Measurements from ENCODE around the gene GJC2. TPM values are rescaled to one million over a fixed set of nuclear protein-coding genes. Genes with fewer than 3 reads are reported as not detected.
A peak's percentile ranks its signal among the peaks of the same experiment; 100 is the strongest.

The GJC2 gene
- total RNA-seq, 6 donors from 2014 or later = 1.4 to 8.7 (median 2.0) TPM

DNA sequence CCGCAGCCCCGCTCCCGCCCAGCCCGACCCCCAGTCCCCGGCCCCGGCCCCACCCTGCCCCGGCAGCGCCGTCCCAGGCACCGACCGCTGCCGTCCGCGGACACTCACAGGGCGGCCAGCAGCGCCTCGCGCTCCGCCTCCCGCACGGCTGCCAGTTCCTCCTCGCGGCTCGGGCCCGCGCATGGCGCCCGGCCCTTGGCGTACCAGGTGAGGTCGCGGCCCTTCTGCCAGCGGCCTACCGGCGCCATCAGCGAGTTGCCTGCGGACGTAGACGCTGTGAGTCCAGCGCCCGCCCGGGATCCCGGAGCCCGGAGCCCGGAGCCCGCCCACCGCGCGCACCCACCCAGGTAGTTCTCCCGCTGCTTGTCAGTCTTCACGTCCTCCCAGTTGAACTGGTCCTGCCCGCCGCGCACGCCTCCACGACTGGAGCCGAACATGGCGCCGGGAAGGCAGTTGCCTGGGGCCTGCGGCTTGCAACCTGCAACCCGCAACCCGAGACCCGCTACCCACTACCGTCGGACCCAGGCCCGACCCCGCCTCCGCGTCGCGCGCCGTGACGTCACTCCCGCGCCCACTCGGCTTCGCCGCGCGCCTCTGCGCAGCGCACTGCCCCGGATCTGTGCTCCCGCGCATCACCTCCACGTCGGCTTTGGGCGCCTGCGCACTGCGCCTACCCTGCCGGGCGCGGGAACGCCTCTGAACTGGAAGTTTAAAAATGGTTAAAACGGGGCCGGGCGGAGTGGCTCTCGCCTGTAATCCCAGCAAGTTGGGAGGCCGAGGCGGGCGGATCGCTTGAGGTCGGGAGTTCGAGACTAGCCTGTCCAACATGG lies 46.7 kb upstream of the GJC2 start, which contains the start of gene C1orf35:
C1orf35 (minus strand) TSS at position 535 of the 830 bp plus-strand sequence; CDS start at position 437, 98 bp downstream.
- no peaks in the 10 kb centered on the region for H3K27me3 ChIP-seq

DNA sequence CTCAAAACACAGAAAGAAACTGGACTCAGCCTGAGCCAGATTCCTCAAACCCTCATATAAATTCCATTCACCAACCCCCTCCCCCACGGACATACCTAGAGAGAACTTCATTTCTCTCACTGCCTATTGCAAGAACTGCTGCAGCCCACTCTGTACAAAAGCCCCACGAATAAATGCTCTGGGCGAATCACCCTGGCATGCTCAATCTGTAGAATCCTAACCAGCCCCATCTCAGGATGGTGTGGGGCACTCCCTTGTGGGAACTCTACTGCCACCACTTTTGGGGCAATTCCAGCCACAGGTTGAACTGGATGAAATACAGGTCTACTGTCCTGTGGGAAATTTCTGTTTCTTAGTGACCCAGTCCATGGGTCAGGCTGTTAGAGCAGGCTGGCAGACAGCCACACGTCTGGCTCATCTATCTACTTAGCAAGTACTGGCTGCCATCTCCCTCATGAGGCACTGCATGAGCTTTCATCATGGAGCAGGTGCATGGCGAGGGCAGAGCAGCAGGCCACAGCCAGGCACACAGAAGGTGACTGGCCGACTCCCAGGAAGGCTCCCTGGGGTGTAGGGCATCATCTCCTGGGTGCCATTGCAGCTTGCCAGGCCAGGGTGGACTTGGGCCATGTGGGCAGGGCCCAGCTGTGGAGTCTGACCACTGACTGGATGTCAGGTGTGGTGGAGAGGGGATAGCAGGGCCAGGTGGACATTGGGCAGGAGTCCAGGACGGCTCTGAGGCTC lies 45.0 kb upstream of the GJC2 start:
- H3K27me3 ChIP-seq = no peaks in the 10 kb centered on the region
- H3K36me3 ChIP-seq = peaks cover 3 to 39% (median 25%) of the 10 kb centered on the region in 4 donors
- H3K9me3 ChIP-seq = no peaks in the 10 kb centered on the region
- TF ChIP-seq POLR2A (IDR thresholded peaks at IDR 0.05) = no peak
- TF ChIP-seq POLR2AphosphoS5 (IDR thresholded peaks at IDR 0.05) = no peak
- TF ChIP-seq, protein P1, sequence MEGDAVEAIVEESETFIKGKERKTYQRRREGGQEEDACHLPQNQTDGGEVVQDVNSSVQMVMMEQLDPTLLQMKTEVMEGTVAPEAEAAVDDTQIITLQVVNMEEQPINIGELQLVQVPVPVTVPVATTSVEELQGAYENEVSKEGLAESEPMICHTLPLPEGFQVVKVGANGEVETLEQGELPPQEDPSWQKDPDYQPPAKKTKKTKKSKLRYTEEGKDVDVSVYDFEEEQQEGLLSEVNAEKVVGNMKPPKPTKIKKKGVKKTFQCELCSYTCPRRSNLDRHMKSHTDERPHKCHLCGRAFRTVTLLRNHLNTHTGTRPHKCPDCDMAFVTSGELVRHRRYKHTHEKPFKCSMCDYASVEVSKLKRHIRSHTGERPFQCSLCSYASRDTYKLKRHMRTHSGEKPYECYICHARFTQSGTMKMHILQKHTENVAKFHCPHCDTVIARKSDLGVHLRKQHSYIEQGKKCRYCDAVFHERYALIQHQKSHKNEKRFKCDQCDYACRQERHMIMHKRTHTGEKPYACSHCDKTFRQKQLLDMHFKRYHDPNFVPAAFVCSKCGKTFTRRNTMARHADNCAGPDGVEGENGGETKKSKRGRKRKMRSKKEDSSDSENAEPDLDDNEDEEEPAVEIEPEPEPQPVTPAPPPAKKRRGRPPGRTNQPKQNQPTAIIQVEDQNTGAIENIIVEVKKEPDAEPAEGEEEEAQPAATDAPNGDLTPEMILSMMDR (IDR thresholded peaks at IDR 0.05) = no peak
- no peak for TF ChIP-seq EP300 (IDR thresholded peaks at IDR 0.05)
- WGBS, 2 donors = 73 to 83% methylated on average over 6 of the region's 7 CpGs
- ATAC-seq (ENCODE audit: low FRiP score in 2 of 2) (no peak), DNase-seq (no peak)
- H3K4me1 ChIP-seq = peaks cover 28 to 51% (median 33%) of the 10 kb centered on the region in 4 donors
- peak overlapping the region in 1 of 4 donors; percentile 19 for H3K27ac ChIP-seq
- H3K4me3 ChIP-seq = no peak overlapping the region

More for the DNA sequence above, 46.7 kb upstream of the GJC2 start, which contains the start of gene C1orf35:
- TF ChIP-seq, protein P1 (IDR thresholded peaks at IDR 0.05) = peak in 3 of 6 experiments; percentile 19 to 55 (median 35)
- peak in 1 of 4 donors; percentile 41 for TF ChIP-seq EP300 (IDR thresholded peaks at IDR 0.05)
- TF ChIP-seq POLR2AphosphoS5 (IDR thresholded peaks at IDR 0.05) = peak; percentile 68 to 94
- peak in 3 of 4 donors; percentile 67 to 84 (median 72) for TF ChIP-seq POLR2A (IDR thresholded peaks at IDR 0.05)
- Histone ChIP-seq H3K36me3 (peaks cover 15 to 56% (median 42%) of the 10 kb centered on the region in 4 donors), H3K9me3 (no peaks in the 10 kb centered on the region), H3K4me1 (peaks cover 21 to 41% (median 25%) of the 10 kb centered on the region in 4 donors), H3K4me3 (peak within 1 kb of the TSS; percentile 83 to 98 (median 88)), H3K27ac (peak within 1 kb of the TSS; percentile 91 to 94 (median 92))
- DNase-seq = peak; percentile 93 to 99
- WGBS, 2 donors = 0% methylated on average over 29 of the region's 104 CpGs; no CpG with 5 or more reads in 1 of the 2 donors
- ATAC-seq (ENCODE audit: low FRiP score in 2 of 2) = peak; percentile 88 to 93

DNA sequence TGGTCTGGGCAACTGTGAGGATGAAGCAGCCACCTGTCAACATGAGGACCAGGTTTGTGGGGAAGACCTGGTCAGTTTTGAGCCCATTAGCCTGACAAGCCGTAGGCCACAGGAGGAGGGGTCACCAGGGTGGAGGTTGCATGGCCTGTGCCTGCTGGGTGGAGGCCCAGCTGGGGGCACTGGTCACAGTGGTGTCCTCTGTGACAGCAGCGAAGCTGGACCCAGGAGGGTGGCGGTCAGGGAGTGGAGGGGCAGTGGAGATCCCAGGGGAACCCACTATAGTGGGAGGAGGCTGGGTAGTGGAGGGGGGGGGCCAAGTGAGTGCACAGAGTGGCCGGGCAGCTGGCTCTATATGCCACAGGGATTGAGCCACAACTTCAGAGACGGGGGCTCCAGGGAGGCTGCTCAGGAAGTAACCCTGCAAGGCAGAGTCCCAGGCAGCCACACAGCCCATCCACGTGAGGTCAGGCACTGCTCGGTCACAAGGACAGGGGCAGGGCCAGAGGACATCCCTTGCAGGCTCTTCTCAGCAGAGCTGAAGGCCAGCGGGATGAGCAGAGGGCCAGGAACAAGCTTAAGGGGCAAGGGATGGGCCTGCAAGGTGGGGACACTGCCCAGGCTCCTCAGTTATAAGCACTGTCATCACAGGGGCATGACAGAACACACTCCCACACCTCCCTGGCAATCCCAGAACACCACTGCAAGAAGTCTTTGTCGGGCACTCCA lies 44.3 kb upstream of the GJC2 start:
- 90 to 92% methylated on average over 4 to 8 of the region's 9 CpGs for WGBS, 2 donors
- DNase-seq (no peak), ATAC-seq (ENCODE audit: low FRiP score in 2 of 2) (no peak)
- no peak overlapping the region for H3K27ac ChIP-seq
- H3K4me1 ChIP-seq = peaks cover 33 to 59% (median 40%) of the 10 kb centered on the region in 4 donors
- H3K27me3 ChIP-seq = no peaks in the 10 kb centered on the region
- TF ChIP-seq POLR2AphosphoS5 (IDR thresholded peaks at IDR 0.05) (no peak), EP300 (IDR thresholded peaks at IDR 0.05) (no peak), POLR2A (IDR thresholded peaks at IDR 0.05) (no peak)
- TF ChIP-seq, protein P1 (IDR thresholded peaks at IDR 0.05) = no peak
- H3K4me3 ChIP-seq = no peak overlapping the region
- no peaks in the 10 kb centered on the region for H3K9me3 ChIP-seq
- peaks cover 3 to 32% (median 19%) of the 10 kb centered on the region in 4 donors for H3K36me3 ChIP-seq

DNA sequence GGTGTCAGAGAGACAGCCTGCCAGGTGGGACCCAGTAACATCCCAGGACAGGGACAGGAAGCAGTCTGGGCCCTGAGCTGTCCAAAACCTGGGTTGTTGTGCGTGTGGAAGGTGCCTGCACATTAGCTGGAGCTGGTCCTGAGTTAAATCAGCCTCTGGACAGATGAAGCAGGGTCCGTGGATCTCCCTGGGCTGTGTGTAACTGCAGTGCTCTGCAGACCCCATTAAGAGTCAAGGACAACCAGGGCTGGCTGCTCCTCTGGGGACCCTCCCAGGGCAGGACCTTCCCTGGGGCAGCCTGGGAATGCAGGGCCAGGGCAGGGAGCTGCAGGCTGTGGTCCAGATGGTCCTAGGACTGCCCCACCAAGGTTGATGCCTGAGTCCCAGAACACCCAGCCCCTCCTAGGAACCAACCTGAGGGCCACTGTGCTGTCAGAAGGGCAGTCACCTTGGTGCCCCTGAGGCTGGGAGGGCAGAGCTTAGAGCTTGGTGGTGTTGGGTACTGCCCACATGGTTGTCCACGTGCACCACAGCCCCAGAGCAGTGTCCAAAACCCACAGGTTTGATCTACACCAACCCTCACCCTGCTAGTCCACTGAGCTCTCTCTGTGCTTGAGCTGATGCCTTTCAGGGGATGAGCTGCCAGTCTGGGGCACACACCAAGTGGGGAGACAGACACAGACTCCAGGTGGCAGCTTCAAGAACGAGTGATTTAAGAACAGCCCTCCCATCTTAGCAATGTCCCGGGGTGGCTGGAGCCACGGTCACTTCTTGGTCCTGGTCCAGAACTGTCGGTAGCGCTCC lies 43.5 kb upstream of the GJC2 start:
- H3K4me3 ChIP-seq = no peak overlapping the region
- no peaks in the 10 kb centered on the region for H3K9me3 ChIP-seq
- ATAC-seq (ENCODE audit: low FRiP score in 2 of 2) = no peak
- no peaks in the 10 kb centered on the region for H3K27me3 ChIP-seq
- no peak for DNase-seq
- peaks cover 0 to 24% (median 15%) of the 10 kb centered on the region in 4 donors for H3K36me3 ChIP-seq
- TF ChIP-seq POLR2AphosphoS5 (IDR thresholded peaks at IDR 0.05) (no peak), POLR2A (IDR thresholded peaks at IDR 0.05) (no peak), EP300 (IDR thresholded peaks at IDR 0.05) (no peak)
- TF ChIP-seq, protein P1 (IDR thresholded peaks at IDR 0.05) = no peak
- WGBS, 2 donors = 85% methylated on average over 8 of the region's 8 CpGs; no CpG with 5 or more reads in 1 of the 2 donors
- no peak overlapping the region for H3K27ac ChIP-seq
- H3K4me1 ChIP-seq = peaks cover 35 to 54% (median 41%) of the 10 kb centered on the region in 4 donors

Data from upper lobe of left lung (tissue), 6 donors.